Uterus (tissue), 4 donors: ENCODE measurements around the gene PURB. TPM values are rescaled to one million over a fixed set of nuclear protein-coding genes. Genes with fewer than 3 reads are reported as not detected.
"Not testable (repeated sequence)": the region's sequence is repeated elsewhere in the genome, so short reads cannot be mapped to it uniquely, and the experiment has no call there.

ENCODE experiments used
- DNase-seq, 2 donors: peaks; one replicate each; pipeline ENCODE4 v3.0.0-alpha.2; 2019 to 2020
- H3K27ac ChIP-seq, 2 donors: fragments of 200-600 bp; sonication (generic); 1 replicate in 1 of 2; 2 replicates in 1 of 2; pipeline ENCODE4 v1.5.1; 2016 to 2018
- H3K27me3 ChIP-seq, 2 donors: fragments of 200-600 bp; sonication (generic); one replicate each; pipeline ENCODE4 v1.5.1; 2018 to 2019; ENCODE audit warnings: control low read depth in 1 of 2
- H3K36me3 ChIP-seq, 2 donors: fragments of 200-600 bp; sonication (generic); one replicate each; pipeline ENCODE4 v1.5.1; 2019; ENCODE audit warnings: control low read depth in 1 of 2
- H3K4me1 ChIP-seq, 2 donors: fragments of 200-600 bp; sonication (generic); one replicate each; pipeline ENCODE4 v1.5.1; 2018 to 2019; ENCODE audit warnings: control low read depth in 1 of 2
- H3K4me3 ChIP-seq, 2 donors: fragments of 200-600 bp; sonication (generic); 1 replicate in 1 of 2; 2 replicates in 1 of 2; pipeline ENCODE4 v1.5.1; 2018 to 2019; ENCODE audit warnings: mild to moderate bottlenecking in 1 of 2
- H3K9me3 ChIP-seq, 2 donors: fragments of 200-600 bp; sonication (generic); one replicate each; pipeline ENCODE4 v1.5.1; 2019; ENCODE audit warnings: control low read depth in 1 of 2
- CTCF ChIP-seq, 4 experiments: fragments of 200-600 bp in 2 of 4; fragments of 450-650 bp in 2 of 4; sonication (generic) in 2 of 4; IDR thresholded peaks; one replicate each; pipeline ENCODE4 v1.5.1; 2016 to 2019; ENCODE audit warnings: antibody characterized with exemption in 4 of 4, mild to moderate bottlenecking in 2 of 4, moderate library complexity in 1 of 4
- POLR2A ChIP-seq, 2 donors: fragments of 450-650 bp; IDR thresholded peaks; one replicate each; pipeline ENCODE4 v1.6.1; 2016; ENCODE audit warnings: antibody characterized with exemption in 2 of 2, mild to moderate bottlenecking in 1 of 2, moderate library complexity in 1 of 2
- intact Hi-C: fragments of 100-400 bp; cut with DNase I; formaldehyde crosslinking; loops from one replicate; pipeline ENCODE4 v1.15.1; 2023; ENCODE audit warnings: low total_unique reads
- total RNA-seq, 4 donors: library from RNA; depleted of rRNA in 3 of 4; stranded (reverse); fragments of >200 nt in 3 of 4; gene quantifications; one replicate each; pipeline versions ENCODE4 v1.1.0 to v1.2.4, GENCODE V29; 2014 to 2023
- donor health status: DM: yes; HTN: yes; CAD: no.

PURB gene
- total RNA-seq, 4 donors from 2014 or later: 13.8 to 63.0 (median 24.5) TPM

GRCh38 chr7:44846816-44847508, 38.4 kb downstream of the PURB start:
- H3K4me1 ChIP-seq: peaks cover 0 to 6% of the 10 kb centered on the region in 2 donors
- intact Hi-C loops: no loop called here
- H3K9me3 ChIP-seq: no peaks in the 10 kb centered on the region
- H3K27ac ChIP-seq: peak overlapping the region; percentile 97 to 99
- DNase-seq: no peak
- peak overlapping the region; percentile 52 to 83 for H3K4me3 ChIP-seq
- no peak for TF ChIP-seq CTCF (IDR thresholded peaks at IDR 0.05)
- TF ChIP-seq POLR2A (IDR thresholded peaks at IDR 0.05): no peak
- H3K27me3 ChIP-seq: no peaks in the 10 kb centered on the region
- no peaks in the 10 kb centered on the region for H3K36me3 ChIP-seq

- H3K27me3 ChIP-seq, H3K4me1 ChIP-seq, intact Hi-C loops, DNase-seq, H3K9me3 ChIP-seq, H3K36me3 ChIP-seq: not testable (repeated sequence)
- Histone ChIP-seq H3K4me3 (peak overlapping the region; percentile 52 to 83), H3K27ac (peak overlapping the region; percentile 97 to 99)
These were observed 38.9 kb downstream of the PURB start for GRCh38 chr7:44846390-44846789.

GRCh38 chr7:44845451-44845850, 39.9 kb downstream of the PURB start:
- Histone ChIP-seq H3K4me1 (peaks cover 0 to 6% of the 10 kb centered on the region in 2 donors), H3K4me3 (no peak overlapping the region), H3K36me3 (no peaks in the 10 kb centered on the region), H3K27ac (no peak overlapping the region), H3K27me3 (no peaks in the 10 kb centered on the region), H3K9me3 (no peaks in the 10 kb centered on the region)
- TF ChIP-seq POLR2A (IDR thresholded peaks at IDR 0.05) (no peak), CTCF (IDR thresholded peaks at IDR 0.05) (no peak)
- intact Hi-C loops: no loop called here
- DNase-seq: no peak

- H3K36me3 ChIP-seq, H3K27ac ChIP-seq, H3K4me1 ChIP-seq, DNase-seq, intact Hi-C loops, H3K27me3 ChIP-seq, H3K4me3 ChIP-seq, H3K9me3 ChIP-seq: not testable (repeated sequence)
These were observed 41.9 kb downstream of the PURB start for GRCh38 chr7:44843440-44843839.

- H3K36me3 ChIP-seq, H3K4me3 ChIP-seq, H3K9me3 ChIP-seq, H3K4me1 ChIP-seq, H3K27me3 ChIP-seq, H3K27ac ChIP-seq, intact Hi-C loops, DNase-seq: not testable (repeated sequence)
These were observed 42.7 kb downstream of the PURB start for GRCh38 chr7:44842675-44843074.

- no peak for TF ChIP-seq POLR2A (IDR thresholded peaks at IDR 0.05)
- no peak for TF ChIP-seq CTCF (IDR thresholded peaks at IDR 0.05)
- no peaks in the 10 kb centered on the region for H3K27me3 ChIP-seq
- H3K9me3 ChIP-seq: no peaks in the 10 kb centered on the region
- no peak for DNase-seq
- H3K4me3 ChIP-seq: no peak overlapping the region
- H3K36me3 ChIP-seq: no peaks in the 10 kb centered on the region
- H3K27ac ChIP-seq: no peak overlapping the region
- intact Hi-C loops: no loop called here
- no peaks in the 10 kb centered on the region for H3K4me1 ChIP-seq
These were observed 46.6 kb downstream of the PURB start for GRCh38 chr7:44838751-44839150.

GRCh38 chr7:44827567-44827966, 57.8 kb downstream of the PURB start:
- TF ChIP-seq CTCF (IDR thresholded peaks at IDR 0.05) (no peak), POLR2A (IDR thresholded peaks at IDR 0.05) (no peak)
- no peaks in the 10 kb centered on the region for H3K36me3 ChIP-seq
- H3K4me1 ChIP-seq: no peaks in the 10 kb centered on the region
- no peaks in the 10 kb centered on the region for H3K27me3 ChIP-seq
- no peak overlapping the region for H3K4me3 ChIP-seq
- H3K27ac ChIP-seq: no peak overlapping the region
- no peaks in the 10 kb centered on the region for H3K9me3 ChIP-seq
- no peak for DNase-seq
- intact Hi-C loops: no loop called here
